GM18498 (cell line): ENCODE measurements around the gene PPEF2.
"Not testable (repeated sequence)": the region's sequence is repeated elsewhere in the genome, so short reads cannot be mapped to it uniquely, and the experiment has no call there.

ENCODE experiments used
- ATAC-seq: cut with Tn5 transposase; IDR thresholded peaks from one replicate; pipeline ENCODE4 v1.9.1; 2021; ENCODE audit warnings: mild to moderate bottlenecking, moderate library complexity; ENCODE audit not compliant: unreplicated experiment

Gene PPEF2

GRCh38 chr4:75902352-75902751 lies at the start of gene PPEF2:
TSS of gene PPEF2 (minus strand) at chr4:75902452. CDS start at chr4:75896325, 6,127 bp downstream.
- no peak for ATAC-seq

GRCh38 chr4:75950213-75950815 lies 48.1 kb upstream of the PPEF2 start:
- no peak for ATAC-seq

- peak; percentile 73 for ATAC-seq
Measured at GRCh38 chr4:75948822-75949444, 46.7 kb upstream of the PPEF2 start.

- ATAC-seq = peak; percentile 85
Measured at GRCh38 chr4:75940692-75941253, 38.5 kb upstream of the PPEF2 start, which contains the start of gene NAAA. TSS of gene NAAA (minus strand) at chr4:75941013. CDS start at chr4:75940949, 64 bp downstream.

GRCh38 chr4:75939890-75940691 lies 37.8 kb upstream of the PPEF2 start:
- ATAC-seq = peak; percentile 60

GRCh38 chr4:75935628-75936027 lies 33.4 kb upstream of the PPEF2 start:
- no peak for ATAC-seq

- no peak for ATAC-seq
Measured at GRCh38 chr4:75930152-75930551, 27.9 kb upstream of the PPEF2 start.

GRCh38 chr4:75924916-75925315 lies 22.7 kb upstream of the PPEF2 start:
- not testable (repeated sequence) for ATAC-seq

- no peak for ATAC-seq
Measured at GRCh38 chr4:75924309-75924827, 22.1 kb upstream of the PPEF2 start.

- ATAC-seq = no peak
Measured at GRCh38 chr4:75922588-75922987, 20.3 kb upstream of the PPEF2 start.

- no peak for ATAC-seq
Measured at GRCh38 chr4:75921910-75922309, 19.7 kb upstream of the PPEF2 start.

- ATAC-seq = no peak
Measured at GRCh38 chr4:75920327-75920726, 18.1 kb upstream of the PPEF2 start.

- ATAC-seq = no peak
Measured at GRCh38 chr4:75919920-75920319, 17.7 kb upstream of the PPEF2 start.

- peak; percentile 79 for ATAC-seq
Measured at GRCh38 chr4:75916091-75916661, 13.9 kb upstream of the PPEF2 start.

- no peak for ATAC-seq
Measured at GRCh38 chr4:75912968-75913367, 10.7 kb upstream of the PPEF2 start.

- ATAC-seq = not testable (repeated sequence)
Measured at GRCh38 chr4:75910831-75911230, 8.6 kb upstream of the PPEF2 start.

GRCh38 chr4:75909405-75909804 lies 7.2 kb upstream of the PPEF2 start:
- ATAC-seq = no peak

GRCh38 chr4:75908555-75908954 lies 6.3 kb upstream of the PPEF2 start:
- no peak for ATAC-seq

GRCh38 chr4:75907966-75908365 lies 5.7 kb upstream of the PPEF2 start:
- no peak for ATAC-seq

- ATAC-seq = no peak
Measured at GRCh38 chr4:75904076-75904475, 1.8 kb upstream of the PPEF2 start.

GRCh38 chr4:75898536-75898935 lies 3.7 kb downstream of the PPEF2 start:
- ATAC-seq = no peak
